ENCODE results near the gene ATP5F1B.
"Not testable (repeated sequence)": the region's sequence is repeated elsewhere in the genome, so short reads cannot be mapped to it uniquely, and the experiment has no call there.

Gene ATP5F1B

DNA sequence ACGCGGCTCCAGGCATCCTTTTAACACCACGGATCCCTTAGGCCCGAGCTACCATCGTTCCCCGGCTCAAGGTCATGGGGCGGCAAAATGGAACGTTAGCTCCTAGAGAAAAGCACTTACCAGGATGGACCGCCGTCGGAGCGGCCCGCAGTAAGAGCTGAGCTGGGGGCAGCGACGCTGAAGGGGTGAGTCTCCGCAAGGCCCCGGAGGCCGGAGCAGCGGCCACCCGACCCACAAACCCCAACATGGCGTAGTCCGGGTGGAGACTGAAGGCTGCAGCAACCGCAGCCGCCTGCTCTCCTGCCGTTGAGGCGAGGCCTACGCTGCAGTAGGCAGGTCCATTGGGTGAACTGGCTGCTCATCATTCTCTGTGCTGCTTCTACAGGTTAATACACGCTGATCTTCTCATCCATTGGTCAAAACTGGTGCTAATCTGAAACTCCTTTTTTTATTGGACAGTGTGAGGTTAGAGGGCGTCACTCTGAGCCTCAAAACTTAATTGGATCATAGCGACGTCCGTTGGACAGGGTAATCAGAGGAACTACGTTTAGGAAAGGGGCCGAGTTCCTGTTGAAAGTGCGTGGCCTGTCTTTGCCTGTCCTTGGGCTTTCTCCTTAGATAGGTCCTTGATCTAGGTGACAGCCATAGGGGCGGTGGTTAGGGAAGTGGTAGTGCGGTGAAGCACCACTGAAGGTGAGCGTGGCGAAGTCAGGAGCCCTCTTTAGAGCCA is at the start of gene ATP5F1B:
TSS of gene ATP5F1B (minus strand) at position 268 of the 730 bp plus-strand sequence. CDS start at position 247, 21 bp downstream.
- peak; percentile 66 to 81 for DNase-seq (ENCODE audit: low read depth in 2 of 2, low spot score in 1 of 2)

- DNase-seq (ENCODE audit: low read depth in 2 of 2, low spot score in 1 of 2), result no peak
These were observed 48.4 kb upstream of the ATP5F1B start for GRCh38 chr12:56694161-56694560.

DNA sequence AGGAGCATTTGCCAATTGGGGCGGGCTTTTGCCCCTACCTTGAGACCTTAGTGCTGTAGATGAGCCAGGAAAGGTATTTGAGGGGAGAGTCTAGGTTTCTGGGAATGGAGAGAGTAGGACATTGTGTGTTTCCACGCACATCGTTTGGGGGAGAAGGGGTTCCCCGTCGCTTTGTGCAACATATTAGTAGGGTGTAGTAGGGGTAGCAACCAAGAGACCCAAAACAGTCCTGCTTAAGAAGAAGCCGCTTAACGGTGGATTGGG is 43.0 kb upstream of the ATP5F1B start:
- DNase-seq (ENCODE audit: low read depth in 2 of 2, low spot score in 1 of 2), result no peak

DNA sequence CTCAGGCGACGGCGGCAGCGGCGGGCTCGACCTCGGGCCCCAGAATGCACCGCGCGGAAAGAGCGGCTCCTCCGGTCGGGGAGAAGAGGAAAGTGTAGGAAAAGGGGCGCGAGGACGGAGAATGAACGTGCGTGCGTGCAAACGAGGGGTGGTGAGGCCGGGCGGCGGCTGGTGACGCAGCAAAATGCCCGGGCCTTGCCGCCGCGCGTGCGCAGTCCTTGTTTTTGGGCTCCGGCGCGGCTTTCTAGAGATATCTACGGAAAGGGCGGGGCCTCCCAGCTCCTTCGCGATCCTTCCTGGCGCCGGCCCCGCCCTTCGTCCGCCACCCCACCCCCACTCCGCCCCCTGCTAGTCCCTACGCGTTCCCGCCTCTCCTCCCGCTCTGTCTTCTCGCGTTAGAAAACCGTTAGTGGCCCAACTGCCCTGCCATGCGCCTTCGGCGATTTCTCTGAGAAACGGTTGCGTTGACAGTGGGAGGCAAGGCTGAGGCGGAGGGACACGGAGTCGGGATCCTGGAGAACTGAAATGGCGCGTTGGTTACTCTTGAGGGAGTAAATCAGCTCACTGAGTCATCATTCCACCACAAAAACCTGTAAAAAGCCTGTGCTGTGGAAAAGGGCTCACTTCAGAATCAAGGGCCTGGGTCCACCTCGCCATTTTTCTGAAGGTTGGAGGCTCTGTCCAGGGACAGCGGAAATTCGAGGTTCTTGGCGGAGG is 42.5 kb upstream of the ATP5F1B start, which contains the start of gene PTGES3:
TSS of gene PTGES3 (minus strand) at position 156 of the 717 bp plus-strand sequence. CDS start 285 bp downstream, outside the sequence.
- peak; percentile 89 to 95 for DNase-seq (ENCODE audit: low read depth in 2 of 2, low spot score in 1 of 2)

GRCh38 chr12:56687223-56688128 is 41.7 kb upstream of the ATP5F1B start:
- peak; percentile 25 to 31 for DNase-seq (ENCODE audit: low read depth in 2 of 2, low spot score in 1 of 2)

DNA sequence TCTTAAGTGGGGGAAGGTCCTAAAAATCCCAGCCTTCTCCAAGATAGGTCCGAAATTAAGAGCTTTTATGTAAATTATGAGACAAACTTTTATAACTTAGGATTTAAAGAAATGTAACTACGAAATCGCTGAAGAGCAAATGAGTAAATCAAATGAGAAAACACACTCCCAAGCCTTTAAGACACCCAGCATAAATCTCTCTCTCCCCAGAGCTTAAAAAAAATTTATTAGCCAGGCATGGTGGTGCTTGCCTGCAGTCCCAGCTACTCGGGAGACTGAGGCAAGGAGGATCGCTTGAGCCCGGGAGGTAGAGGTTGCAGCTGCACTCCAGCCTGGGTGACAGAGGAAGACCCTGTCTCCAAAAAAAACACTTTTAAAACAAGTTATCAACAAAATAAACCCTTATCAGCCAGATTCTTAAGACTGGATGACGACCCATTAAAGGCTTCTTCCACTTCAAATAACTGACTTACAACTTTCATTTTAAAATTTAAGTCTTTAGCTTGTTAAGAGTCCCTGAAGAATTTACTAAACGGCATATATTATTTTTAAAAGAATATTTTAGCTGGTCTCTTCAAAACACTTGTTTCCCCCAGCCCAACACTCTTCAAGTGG is 39.1 kb upstream of the ATP5F1B start:
- no peak for DNase-seq (ENCODE audit: low read depth in 2 of 2, low spot score in 1 of 2)

- DNase-seq (ENCODE audit: low read depth in 2 of 2, low spot score in 1 of 2), result no peak
These were observed 36.5 kb upstream of the ATP5F1B start for GRCh38 chr12:56682323-56682722.

DNA sequence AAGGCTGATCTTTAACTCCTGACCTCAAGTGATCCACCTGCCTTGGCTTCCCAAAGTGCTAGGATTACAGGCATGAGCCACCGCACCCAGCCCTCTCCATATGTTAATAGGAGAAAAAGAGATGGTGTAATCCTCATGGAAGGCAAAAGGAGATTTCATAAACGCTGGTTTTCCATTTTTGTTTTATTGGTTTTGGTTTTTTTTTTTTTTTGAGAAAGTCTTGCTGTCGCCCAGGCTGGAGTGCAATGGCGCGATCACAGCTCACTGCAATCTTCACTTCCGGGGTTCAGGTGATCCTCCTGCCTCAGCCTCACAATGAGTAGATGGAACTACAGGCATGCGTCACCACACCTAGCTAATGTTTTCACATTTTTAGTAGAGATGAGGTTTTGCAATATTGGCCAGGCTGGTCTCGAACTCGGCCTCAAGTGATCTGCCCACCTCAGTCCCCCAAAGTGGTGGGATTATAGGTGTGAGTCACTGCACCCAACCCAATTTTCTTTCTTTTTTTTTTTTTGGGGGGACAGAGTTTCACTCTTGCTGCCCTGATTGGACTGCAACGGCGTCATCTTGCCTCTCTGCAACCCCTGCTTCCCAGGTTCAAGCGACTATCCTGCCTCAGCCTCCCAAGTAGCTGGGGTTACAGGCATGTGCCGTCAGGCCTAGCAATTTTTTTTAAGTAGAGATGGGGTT is 34.2 kb upstream of the ATP5F1B start:
- no peak for DNase-seq (ENCODE audit: low read depth in 2 of 2, low spot score in 1 of 2)

- no peak for DNase-seq (ENCODE audit: low read depth in 2 of 2, low spot score in 1 of 2)
These were observed 33.1 kb upstream of the ATP5F1B start for GRCh38 chr12:56678852-56679251.

DNA sequence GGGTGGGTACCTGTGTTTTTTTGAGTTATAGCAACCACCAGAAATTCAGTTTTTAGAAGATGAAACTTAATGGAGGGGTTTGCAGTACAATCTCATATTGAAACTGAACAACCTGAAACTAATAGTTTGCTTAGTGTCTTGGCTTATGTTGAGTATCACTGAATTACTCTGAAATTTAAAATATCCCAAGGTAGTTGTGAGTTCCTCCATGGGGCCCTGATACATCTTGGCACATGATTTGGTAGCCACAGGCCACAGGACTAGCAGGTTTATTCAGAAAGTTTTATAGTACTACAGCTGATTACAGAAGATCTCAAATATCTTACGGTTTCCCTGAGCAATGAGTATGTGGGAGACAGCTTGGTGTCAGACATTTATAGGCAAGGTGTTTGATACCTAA is 31.9 kb upstream of the ATP5F1B start:
- DNase-seq (ENCODE audit: low read depth in 2 of 2, low spot score in 1 of 2), result no peak

DNA sequence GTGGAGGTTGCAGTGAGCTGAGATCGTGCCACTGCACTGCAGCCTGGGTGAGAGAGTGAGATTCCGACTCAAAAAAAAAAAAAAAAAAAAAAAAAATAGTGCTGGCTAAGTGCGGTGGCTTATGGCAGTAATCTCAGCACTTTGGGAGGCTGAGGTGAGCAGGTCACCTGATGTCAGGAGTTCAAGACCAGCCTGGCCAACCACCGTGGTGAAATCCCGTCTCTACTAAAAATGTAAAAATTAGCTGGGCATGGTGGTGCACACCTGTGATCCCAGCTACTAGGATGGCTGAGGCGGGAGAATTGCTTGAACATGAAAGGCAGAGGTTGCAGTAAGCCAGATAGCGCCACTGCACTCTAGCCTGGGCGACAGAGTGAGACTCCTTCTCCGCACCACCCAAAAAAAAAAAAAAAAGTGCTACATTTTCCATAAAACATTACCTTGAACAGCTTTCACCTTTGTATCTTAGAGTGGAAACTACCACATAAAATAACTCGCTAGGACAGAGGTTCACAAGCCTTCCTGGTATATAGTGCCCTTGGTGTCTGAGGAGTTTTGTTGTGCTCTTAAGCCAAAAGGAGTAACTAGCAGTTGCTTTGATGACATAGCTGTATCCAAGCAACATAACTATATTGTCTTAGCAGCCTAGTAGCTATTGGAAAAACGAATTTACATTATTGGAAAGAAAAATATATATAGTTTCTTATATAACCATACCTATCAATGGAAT is 31.2 kb upstream of the ATP5F1B start:
- DNase-seq (ENCODE audit: low read depth in 2 of 2, low spot score in 1 of 2), result no peak

DNA sequence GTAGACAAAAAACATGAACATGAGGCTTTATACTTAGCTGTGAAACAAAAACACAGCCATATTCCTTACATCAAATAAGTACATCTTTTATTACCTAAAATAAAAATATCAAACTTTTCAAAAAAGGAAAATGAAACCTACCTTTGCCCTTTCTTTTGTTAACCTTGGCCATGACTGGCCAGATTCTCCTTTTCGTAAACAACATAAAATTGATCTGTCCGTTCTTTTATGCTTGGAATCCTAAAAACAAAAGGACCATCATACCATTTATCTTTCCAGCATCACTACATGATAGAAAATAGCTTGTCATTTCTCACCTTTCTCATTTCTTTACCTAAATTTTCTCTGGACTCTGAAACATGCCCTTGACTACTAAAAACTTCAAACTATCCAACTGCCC is 25.8 kb upstream of the ATP5F1B start:
- DNase-seq (ENCODE audit: low read depth in 2 of 2, low spot score in 1 of 2), result no peak

DNA sequence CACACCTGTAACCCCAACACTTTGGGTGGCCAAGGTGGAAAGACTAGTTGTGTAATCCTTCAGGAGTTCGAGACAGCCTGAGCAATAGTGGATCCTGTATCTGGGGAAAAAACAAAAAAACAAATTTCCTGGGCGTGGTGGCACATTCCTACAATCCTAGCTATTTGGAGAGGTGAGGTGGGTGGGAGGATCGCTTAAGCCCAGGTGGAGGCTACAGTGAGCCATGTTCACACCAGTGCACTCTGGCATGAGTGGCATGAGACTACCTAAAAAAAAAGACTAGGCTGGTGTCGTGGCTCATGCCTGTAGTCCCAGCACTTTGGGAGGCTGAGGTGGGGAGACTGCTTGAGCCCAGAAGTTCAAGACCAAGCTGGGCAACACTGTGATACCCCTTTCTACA is 25.1 kb upstream of the ATP5F1B start:
- DNase-seq (ENCODE audit: low read depth in 2 of 2, low spot score in 1 of 2), result no peak

DNA sequence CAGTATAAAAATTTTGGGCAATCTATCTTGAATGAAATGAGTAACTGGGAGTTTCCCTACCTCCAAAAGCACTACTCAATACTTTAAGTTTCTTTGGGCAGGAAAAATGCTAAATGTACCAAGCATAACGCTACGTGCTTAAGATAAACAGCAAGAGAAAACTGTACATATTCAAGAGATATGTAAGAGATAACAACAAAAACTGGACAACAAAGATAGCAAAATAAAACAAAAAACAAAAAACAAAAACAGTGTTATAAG is 22.3 kb upstream of the ATP5F1B start:
- DNase-seq (ENCODE audit: low read depth in 2 of 2, low spot score in 1 of 2), result no peak

DNA sequence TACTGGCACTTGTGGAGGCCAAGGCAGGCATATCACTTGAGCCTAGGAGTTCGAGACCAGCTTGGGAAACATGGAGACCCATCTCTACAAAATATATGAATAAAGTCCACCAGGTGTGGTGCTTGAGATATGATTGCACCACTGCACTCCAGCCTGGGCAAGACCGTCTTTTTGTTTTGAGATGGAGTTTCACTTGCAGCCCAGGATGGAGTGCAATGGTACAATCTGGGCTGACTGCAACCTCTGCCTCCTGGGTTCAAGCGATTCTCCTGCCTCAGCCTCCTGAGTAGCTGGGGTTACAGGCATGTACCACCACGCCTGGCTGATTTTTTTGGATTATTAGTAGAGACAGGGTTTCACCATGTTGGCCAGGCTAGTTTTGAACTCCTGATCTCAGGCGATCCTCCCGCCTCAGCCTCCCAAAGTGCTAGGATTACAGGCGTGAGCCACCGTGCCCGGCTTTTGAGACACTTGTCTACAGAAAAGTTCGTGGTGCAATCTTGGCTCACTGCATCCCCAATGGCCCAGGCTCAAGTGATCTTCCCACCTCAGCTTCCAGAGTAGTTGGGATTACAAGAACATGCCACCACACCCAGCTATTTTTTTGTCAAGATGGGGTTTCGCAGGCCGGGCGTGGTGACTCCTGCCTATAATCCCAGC is 16.3 kb upstream of the ATP5F1B start:
- DNase-seq (ENCODE audit: low read depth in 2 of 2, low spot score in 1 of 2), result no peak

DNA sequence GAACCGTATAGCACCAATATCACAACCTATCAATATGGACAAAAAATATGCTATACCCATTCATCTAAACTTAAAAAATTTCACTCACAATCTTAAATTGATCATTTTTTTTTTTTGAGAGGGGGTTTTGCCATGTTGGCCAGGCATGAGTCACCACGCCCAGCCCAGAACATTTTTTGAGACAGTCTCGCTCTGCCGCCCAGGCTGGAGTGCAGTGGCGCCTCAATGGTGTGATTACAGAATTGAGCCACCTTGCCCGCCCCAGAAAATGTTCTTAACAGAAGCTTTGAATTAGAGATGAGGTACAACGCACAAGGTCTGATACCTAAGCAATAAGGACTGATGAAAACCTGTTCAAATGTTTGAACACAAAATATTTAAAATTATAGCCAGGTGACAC is 15.8 kb upstream of the ATP5F1B start:
- DNase-seq (ENCODE audit: low read depth in 2 of 2, low spot score in 1 of 2), result no peak

DNA sequence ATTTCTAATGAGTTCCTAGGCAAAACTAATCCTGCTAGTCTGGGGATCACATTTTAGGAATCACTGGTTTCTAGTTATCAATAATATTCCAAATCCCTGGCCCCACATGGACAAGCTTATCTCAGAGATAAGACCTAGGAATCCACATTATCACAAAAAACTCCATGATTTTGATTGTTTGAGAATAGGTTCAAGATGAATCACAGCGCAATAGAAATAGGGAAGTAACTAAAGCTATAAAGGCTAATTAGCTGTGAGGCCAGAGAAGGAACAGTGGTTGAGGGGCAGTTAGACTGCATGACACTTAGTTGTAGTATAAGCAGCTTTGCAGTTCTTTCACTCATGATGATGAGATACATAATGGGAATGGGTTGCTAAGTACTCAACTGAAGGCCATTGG is 13.1 kb upstream of the ATP5F1B start:
- DNase-seq (ENCODE audit: low read depth in 2 of 2, low spot score in 1 of 2), result no peak

DNA sequence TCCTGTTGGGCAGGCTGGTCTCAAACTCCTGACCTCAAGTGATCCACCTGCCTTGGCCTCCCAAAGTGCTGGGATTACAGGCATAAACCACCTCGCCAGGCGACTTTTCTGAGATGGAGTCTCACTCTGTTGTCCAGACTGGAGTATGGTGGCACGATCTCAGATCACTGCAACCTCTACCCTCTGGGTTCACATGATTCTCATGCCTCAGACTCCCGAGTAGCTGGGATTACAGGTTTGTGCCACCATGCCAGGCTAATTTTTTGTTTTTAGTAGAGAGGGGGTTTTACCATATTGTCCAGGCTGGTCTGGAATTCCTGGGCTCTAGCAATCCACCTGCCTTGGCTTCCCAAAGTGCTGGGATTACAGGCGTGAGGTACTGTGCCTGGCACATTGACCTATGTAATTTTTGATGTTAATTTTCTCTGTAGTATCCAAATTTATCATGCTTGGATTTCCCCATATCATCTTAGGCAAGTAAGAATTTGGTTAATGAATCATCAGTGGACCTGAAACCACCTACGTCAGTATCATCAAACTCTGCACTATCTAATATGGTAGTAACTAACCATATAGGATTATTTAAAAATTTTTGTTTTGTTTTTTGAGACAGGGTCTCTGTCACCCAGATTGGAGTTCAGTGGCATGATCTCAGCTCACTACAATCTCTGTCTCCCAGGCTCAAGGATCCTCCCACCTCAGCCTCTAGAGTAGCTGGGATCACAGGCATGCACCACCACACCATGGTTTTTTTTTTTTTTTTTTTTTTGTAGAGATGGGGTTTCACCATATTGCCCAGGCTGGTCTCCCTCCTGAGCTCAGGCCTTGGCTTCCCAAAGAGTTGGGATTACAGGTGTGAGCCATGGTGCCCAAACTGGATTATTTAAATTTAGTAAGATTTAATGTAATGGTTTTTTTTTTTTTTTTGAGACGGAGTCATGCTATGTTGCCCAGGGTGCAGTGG is 11.9 kb upstream of the ATP5F1B start:
- no peak for DNase-seq (ENCODE audit: low read depth in 2 of 2, low spot score in 1 of 2)

GRCh38 chr12:56653781-56654180 is 8.0 kb upstream of the ATP5F1B start:
- DNase-seq (ENCODE audit: low read depth in 2 of 2, low spot score in 1 of 2), result not testable (repeated sequence)
